GM10266 (cell line): ENCODE measurements around the gene DRD4.

Source experiments
- DNase-seq: peaks from one replicate; pipeline ENCODE4 v3.0.0; 2012; ENCODE audit errors: extremely low spot score
- CTCF ChIP-seq: IDR thresholded peaks from 2 replicates; pipeline ENCODE4 v1.5.1; 2012; ENCODE audit warnings: mild to moderate bottlenecking, low read depth; ENCODE audit not compliant: control insufficient read depth, insufficient read depth; ENCODE audit errors: missing control alignments

The DRD4 gene

DNA sequence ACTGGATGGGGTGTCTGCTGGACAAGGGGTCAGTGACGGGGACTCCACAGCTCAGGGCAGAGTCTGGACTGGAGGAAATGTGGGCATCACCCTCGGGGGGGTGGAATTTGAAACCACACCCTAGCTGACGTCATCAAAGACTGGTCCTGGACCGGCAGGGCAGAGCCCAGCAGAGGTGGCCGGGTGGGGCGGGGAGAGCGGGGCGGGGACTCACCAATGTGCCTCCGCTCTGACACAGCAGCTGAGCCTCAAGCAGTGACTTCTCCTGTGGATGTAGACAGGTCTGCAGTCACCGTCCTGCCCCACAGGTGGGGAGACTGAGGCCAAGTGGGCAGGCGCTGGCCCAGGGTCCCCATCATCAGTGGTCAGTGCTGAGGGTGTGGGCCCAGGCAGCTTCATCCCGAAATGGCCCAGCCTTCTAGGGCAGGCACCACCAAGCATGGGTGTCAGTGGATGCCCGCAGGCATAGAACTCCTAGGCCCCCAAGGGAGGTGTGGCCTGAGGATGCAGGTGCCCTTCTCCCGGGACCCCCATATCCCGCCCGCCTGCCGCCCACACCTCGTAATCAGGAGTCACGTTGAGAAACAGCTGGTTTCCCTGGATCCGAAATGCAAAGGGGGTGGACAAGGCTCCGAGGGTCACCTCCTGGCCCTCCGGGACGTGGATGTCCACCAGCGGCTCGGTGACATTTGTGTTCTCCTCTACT lies 12.9 kb upstream of the DRD4 start:
- TF ChIP-seq CTCF, result no peak
- no peak for DNase-seq

- no peak for TF ChIP-seq CTCF
- DNase-seq, result no peak
Measured at GRCh38 chr11:624705-625635, 12.1 kb upstream of the DRD4 start, which contains the start of gene CDHR5. Gene CDHR5 (minus strand): TSS chr11:624955. CDS start chr11:624902, 53 bp downstream.

GRCh38 chr11:625636-626268 lies 11.3 kb upstream of the DRD4 start:
- no peak for TF ChIP-seq CTCF
- no peak for DNase-seq

- TF ChIP-seq CTCF, result no peak
- no peak for DNase-seq
Measured at GRCh38 chr11:626475-627307, 10.4 kb upstream of the DRD4 start, which contains the start of gene SCT. Gene SCT (minus strand): TSS chr11:627181. CDS start chr11:627143, 38 bp downstream.

- no peak for DNase-seq
- TF ChIP-seq CTCF, result no peak
Measured at GRCh38 chr11:627308-627576, 9.8 kb upstream of the DRD4 start.

- no peak for TF ChIP-seq CTCF
Measured at GRCh38 chr11:628056-628455, 9.0 kb upstream of the DRD4 start.

More at GRCh38 chr11:628056-628455, 9.0 kb upstream of the DRD4 start:
- DNase-seq, result no peak
